SU-DHL-6 (cell line): Measurements from ENCODE around the gene LMTK3.

Experiments
- CTCF ChIP-seq: fragments of 200-600 bp; sonication (generic); IDR thresholded peaks from one replicate; pipeline ENCODE4 v1.5.1; 2017; ENCODE audit warnings: antibody characterized with exemption, mild to moderate bottlenecking, low read length, moderate library complexity; ENCODE audit not compliant: insufficient read depth, poor library complexity, severe bottlenecking
- EZH2phosphoT487 ChIP-seq: fragments of 200-600 bp; sonication (generic), shearing (Covaris generic); conservative IDR thresholded peaks from 2 replicates; pipeline ENCODE4 v1.6.1; 2018; ENCODE audit warnings: mild to moderate bottlenecking, antibody characterized with exemption, low read length, moderate library complexity, mixed read lengths

DNA sequence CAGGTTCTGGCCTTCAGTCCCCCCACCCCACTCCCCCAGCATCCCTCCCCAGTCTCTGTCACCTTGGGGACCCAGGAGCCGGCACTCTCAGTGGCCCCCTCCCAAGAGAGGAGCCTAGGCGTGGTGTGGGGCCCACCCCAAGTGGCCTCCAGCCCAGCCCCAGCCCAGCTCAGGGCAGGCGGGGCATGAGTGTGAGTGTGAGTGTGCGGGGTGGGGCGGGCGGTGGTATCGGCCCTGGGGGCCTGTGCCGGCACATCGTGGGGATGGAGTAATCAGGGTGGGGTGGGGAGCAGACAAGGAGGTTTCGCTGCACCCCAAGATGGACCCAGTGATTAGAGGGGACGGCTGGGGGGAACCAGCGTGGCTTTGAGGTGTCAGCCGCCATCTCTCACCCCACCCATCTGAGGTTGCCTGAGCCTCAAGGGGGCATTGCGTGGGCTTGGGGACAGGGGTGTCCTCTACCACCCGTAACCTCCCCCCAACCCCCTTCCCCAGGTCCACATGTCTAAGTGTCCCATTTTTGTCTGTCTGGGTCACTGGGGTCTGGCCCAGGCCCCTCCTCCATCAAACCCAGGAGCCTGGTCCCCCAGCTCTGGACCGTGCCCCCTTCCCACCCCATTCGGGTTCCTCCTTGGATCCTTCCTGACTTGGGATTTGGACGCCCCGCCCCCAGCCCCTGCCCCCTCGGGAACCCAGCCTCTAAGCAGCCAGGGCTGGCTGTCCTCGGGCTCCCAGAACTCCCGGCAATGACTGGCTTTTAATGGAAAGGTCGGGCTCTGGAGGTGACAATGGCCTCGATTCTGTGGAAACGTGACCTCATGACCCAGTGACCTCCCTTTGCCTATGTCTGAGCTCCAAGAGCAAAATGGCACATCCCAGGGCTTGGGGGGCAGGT lies 33.5 kb upstream of the LMTK3 start:
- no peak for TF ChIP-seq EZH2phosphoT487
- TF ChIP-seq CTCF, result no peak
